MM.1S (cell line): Measurements from ENCODE around the gene CCDC154.

ENCODE experiments used
- DNase-seq: peaks from one replicate; pipeline ENCODE4 v3.0.0-alpha.2; 2015
- H2AFZ ChIP-seq: fragments of 300-600 bp; sonication (generic); 2 replicates; pipeline ENCODE4 v1.6.0; 2016; ENCODE audit warnings: antibody characterized with exemption, low read length
- H3F3A ChIP-seq: fragments of 300-600 bp; sonication (generic); 2 replicates; pipeline ENCODE4 v1.6.1; 2016; ENCODE audit warnings: mild to moderate bottlenecking, antibody characterized with exemption, low read length, moderate library complexity, mixed read lengths; ENCODE audit not compliant: insufficient read depth
- H3K27ac ChIP-seq: fragments of 300-600 bp; sonication (generic); 2 replicates; pipeline ENCODE4 v1.5.1; 2016; ENCODE audit warnings: mild to moderate bottlenecking, low read length
- H3K27me3 ChIP-seq: fragments of 300-600 bp; sonication (generic); replicated peaks from 2 replicates; pipeline ENCODE4 v1.6.0; 2016; ENCODE audit warnings: low read length; ENCODE audit not compliant: insufficient read depth
- H3K36me3 ChIP-seq: fragments of 300-600 bp; sonication (generic); replicated peaks from 2 replicates; pipeline ENCODE4 v1.6.1; 2016; ENCODE audit warnings: mild to moderate bottlenecking, low read length, mixed read lengths; ENCODE audit not compliant: insufficient read depth
- H3K4me1 ChIP-seq: fragments of 300-600 bp; sonication (generic); 2 replicates; pipeline ENCODE4 v1.6.1; 2016; ENCODE audit warnings: low read length, mixed read lengths
- H3K4me2 ChIP-seq: fragments of 300-600 bp; sonication (generic); 2 replicates; pipeline ENCODE4 v1.6.0; 2016; ENCODE audit warnings: low read depth, low read length
- H3K4me3 ChIP-seq: fragments of 300-600 bp; sonication (generic); 2 replicates; pipeline ENCODE4 v1.5.1; 2016; ENCODE audit warnings: low read length, mixed read lengths
- H3K79me2 ChIP-seq: fragments of 300-600 bp; sonication (generic); 2 replicates; pipeline ENCODE4 v1.6.1; 2016; ENCODE audit warnings: mixed run types, low read length, mixed read lengths
- H3K9ac ChIP-seq: fragments of 300-600 bp; sonication (generic); 2 replicates; pipeline ENCODE4 v1.6.1; 2016; ENCODE audit warnings: low read length, mixed read lengths
- H3K9me2 ChIP-seq: fragments of 300-600 bp; sonication (generic); replicated peaks from 2 replicates; pipeline ENCODE4 v1.6.1; 2016; ENCODE audit warnings: mild to moderate bottlenecking, low read length, mixed read lengths; ENCODE audit not compliant: insufficient read depth
- H3K9me3 ChIP-seq: fragments of 300-600 bp; sonication (generic); replicated peaks from 2 replicates; pipeline ENCODE4 v1.6.1; 2016; ENCODE audit warnings: mild to moderate bottlenecking, low read length, mixed read lengths; ENCODE audit not compliant: insufficient read depth
- H4K20me1 ChIP-seq: fragments of 300-600 bp; sonication (generic); 2 replicates; pipeline ENCODE4 v1.6.1; 2016; ENCODE audit warnings: mild to moderate bottlenecking, low read length, moderate library complexity, mixed read lengths; ENCODE audit not compliant: insufficient read depth
- CTCF ChIP-seq: fragments of 300-600 bp; sonication (generic); IDR thresholded peaks from 2 replicates; pipeline ENCODE4 v1.5.1; 2016; ENCODE audit warnings: antibody characterized with exemption, low read length, mixed read lengths
- EZH2 ChIP-seq: fragments of 300-600 bp; sonication (generic); optimal IDR thresholded peaks from 2 replicates; pipeline ENCODE3; 2017; ENCODE audit warnings: low read depth, mild to moderate bottlenecking, antibody characterized with exemption, low read length, mixed read lengths
- EZH2phosphoT487 ChIP-seq: fragments of 300-600 bp; sonication (generic); IDR thresholded peaks from 2 replicates; pipeline ENCODE4 v1.6.1; 2018; ENCODE audit warnings: antibody characterized with exemption, low read length

Gene CCDC154

GRCh38 chr16:1439058-1439698 is 5.2 kb downstream of the CCDC154 start:
- Histone ChIP-seq H3K9me2 (no peaks in the 10 kb centered on the region), H3K27ac (no peak overlapping the region), H3K9ac (no peak overlapping the region), H3K27me3 (peaks cover 56% of the 10 kb centered on the region), H4K20me1 (no peaks in the 10 kb centered on the region), H2AFZ (no peak overlapping the region), H3F3A (no peaks in the 10 kb centered on the region), H3K9me3 (no peaks in the 10 kb centered on the region), H3K79me2 (no peaks in the 10 kb centered on the region), H3K4me2 (no peak overlapping the region), H3K4me1 (no peaks in the 10 kb centered on the region), H3K36me3 (no peaks in the 10 kb centered on the region), H3K4me3 (no peak overlapping the region)
- DNase-seq = no peak
- TF ChIP-seq EZH2phosphoT487 = no peak
- TF ChIP-seq CTCF = no peak
- TF ChIP-seq EZH2 = no peak

- H3F3A ChIP-seq = no peaks in the 10 kb centered on the region
- no peak overlapping the region for H3K9ac ChIP-seq
- no peak overlapping the region for H3K4me2 ChIP-seq
- no peaks in the 10 kb centered on the region for H3K9me3 ChIP-seq
- H3K4me1 ChIP-seq = no peaks in the 10 kb centered on the region
- no peak for TF ChIP-seq EZH2
- TF ChIP-seq CTCF = no peak
- TF ChIP-seq EZH2phosphoT487 = no peak
- H3K27ac ChIP-seq = no peak overlapping the region
- H3K4me3 ChIP-seq = no peak overlapping the region
- H3K36me3 ChIP-seq = no peaks in the 10 kb centered on the region
- no peaks in the 10 kb centered on the region for H4K20me1 ChIP-seq
- peaks cover 63% of the 10 kb centered on the region for H3K27me3 ChIP-seq
- no peaks in the 10 kb centered on the region for H3K9me2 ChIP-seq
- no peak overlapping the region for H2AFZ ChIP-seq
- DNase-seq = no peak
- no peaks in the 10 kb centered on the region for H3K79me2 ChIP-seq
Measured at GRCh38 chr16:1438229-1439057, 5.9 kb downstream of the CCDC154 start.

- no peaks in the 10 kb centered on the region for H3F3A ChIP-seq
- TF ChIP-seq CTCF (no peak), EZH2 (no peak), EZH2phosphoT487 (no peak)
- no peak overlapping the region for H2AFZ ChIP-seq
- no peak overlapping the region for H3K4me3 ChIP-seq
- no peak overlapping the region for H3K9ac ChIP-seq
- no peak overlapping the region for H3K4me2 ChIP-seq
- no peaks in the 10 kb centered on the region for H3K79me2 ChIP-seq
- H3K9me2 ChIP-seq = no peaks in the 10 kb centered on the region
- H3K36me3 ChIP-seq = no peaks in the 10 kb centered on the region
- peaks cover 71% of the 10 kb centered on the region for H3K27me3 ChIP-seq
- H3K27ac ChIP-seq = no peak overlapping the region
- no peaks in the 10 kb centered on the region for H4K20me1 ChIP-seq
- H3K4me1 ChIP-seq = no peaks in the 10 kb centered on the region
- no peaks in the 10 kb centered on the region for H3K9me3 ChIP-seq
- DNase-seq = no peak
Measured at GRCh38 chr16:1437606-1438005, 6.8 kb downstream of the CCDC154 start.
